ENCODE results near the gene TEX11.

The TEX11 gene

GRCh38 chrX:70636218-70636617, 272.3 kb downstream of the TEX11 start:
- DNase-seq (ENCODE audit: low spot score) = no peak
- in situ Hi-C loops (cut with MboI; ENCODE audit: low pct_unique_long_range_greater_than_20kb, low sequenced_read_pairs, unreplicated experiment) = no loop called here
- TF ChIP-seq, protein P1, sequence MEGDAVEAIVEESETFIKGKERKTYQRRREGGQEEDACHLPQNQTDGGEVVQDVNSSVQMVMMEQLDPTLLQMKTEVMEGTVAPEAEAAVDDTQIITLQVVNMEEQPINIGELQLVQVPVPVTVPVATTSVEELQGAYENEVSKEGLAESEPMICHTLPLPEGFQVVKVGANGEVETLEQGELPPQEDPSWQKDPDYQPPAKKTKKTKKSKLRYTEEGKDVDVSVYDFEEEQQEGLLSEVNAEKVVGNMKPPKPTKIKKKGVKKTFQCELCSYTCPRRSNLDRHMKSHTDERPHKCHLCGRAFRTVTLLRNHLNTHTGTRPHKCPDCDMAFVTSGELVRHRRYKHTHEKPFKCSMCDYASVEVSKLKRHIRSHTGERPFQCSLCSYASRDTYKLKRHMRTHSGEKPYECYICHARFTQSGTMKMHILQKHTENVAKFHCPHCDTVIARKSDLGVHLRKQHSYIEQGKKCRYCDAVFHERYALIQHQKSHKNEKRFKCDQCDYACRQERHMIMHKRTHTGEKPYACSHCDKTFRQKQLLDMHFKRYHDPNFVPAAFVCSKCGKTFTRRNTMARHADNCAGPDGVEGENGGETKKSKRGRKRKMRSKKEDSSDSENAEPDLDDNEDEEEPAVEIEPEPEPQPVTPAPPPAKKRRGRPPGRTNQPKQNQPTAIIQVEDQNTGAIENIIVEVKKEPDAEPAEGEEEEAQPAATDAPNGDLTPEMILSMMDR (IDR thresholded peaks at IDR 0.05; ENCODE audit: extremely low read depth, insufficient read depth, missing control alignments) = no peak

GRCh38 chrX:70635669-70636068, 272.8 kb downstream of the TEX11 start:
- TF ChIP-seq, protein P1 (IDR thresholded peaks at IDR 0.05; ENCODE audit: extremely low read depth, insufficient read depth, missing control alignments) = no peak
- DNase-seq (ENCODE audit: low spot score) = no peak
- in situ Hi-C loops (cut with MboI; ENCODE audit: low pct_unique_long_range_greater_than_20kb, low sequenced_read_pairs, unreplicated experiment) = no loop called here

DNA sequence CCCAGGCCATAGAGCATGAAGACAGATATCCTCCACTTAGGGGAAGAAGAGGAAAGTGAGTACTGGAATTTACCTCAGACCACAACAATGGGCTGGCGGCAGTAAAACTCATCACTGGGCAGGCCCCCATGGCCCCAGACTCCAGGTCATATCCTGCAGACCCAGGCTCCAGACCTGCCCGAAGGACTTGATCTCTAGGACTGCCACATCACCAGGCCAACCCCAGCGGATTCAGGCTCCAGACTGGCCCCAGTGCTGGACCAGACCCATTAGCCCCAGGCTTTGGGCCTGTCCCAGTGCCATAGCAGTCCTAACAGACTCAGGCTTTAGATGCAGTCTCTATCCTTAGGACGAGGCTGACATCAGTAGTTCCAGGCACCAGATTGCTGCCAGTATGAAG, 273.3 kb downstream of the TEX11 start:
- no peak for DNase-seq (ENCODE audit: low spot score)
- in situ Hi-C loops (cut with MboI; ENCODE audit: low pct_unique_long_range_greater_than_20kb, low sequenced_read_pairs, unreplicated experiment) = no loop called here
- TF ChIP-seq, protein P1 (IDR thresholded peaks at IDR 0.05; ENCODE audit: extremely low read depth, insufficient read depth, missing control alignments) = no peak

GRCh38 chrX:70621743-70622142, 286.8 kb downstream of the TEX11 start:
- in situ Hi-C loops (cut with MboI; ENCODE audit: low pct_unique_long_range_greater_than_20kb, low sequenced_read_pairs, unreplicated experiment) = no loop called here
- TF ChIP-seq, protein P1 (IDR thresholded peaks at IDR 0.05; ENCODE audit: extremely low read depth, insufficient read depth, missing control alignments) = no peak
- DNase-seq (ENCODE audit: low spot score) = no peak

- DNase-seq (ENCODE audit: low spot score) = no peak
- TF ChIP-seq, protein P1 (IDR thresholded peaks at IDR 0.05; ENCODE audit: extremely low read depth, insufficient read depth, missing control alignments) = no peak
- in situ Hi-C loops (cut with MboI; ENCODE audit: low pct_unique_long_range_greater_than_20kb, low sequenced_read_pairs, unreplicated experiment) = no loop called here
Observed at GRCh38 chrX:70618467-70618866, 290.0 kb downstream of the TEX11 start.

- TF ChIP-seq, protein P1 (IDR thresholded peaks at IDR 0.05; ENCODE audit: extremely low read depth, insufficient read depth, missing control alignments) = no peak
- no peak for DNase-seq (ENCODE audit: low spot score)
- in situ Hi-C loops (cut with MboI; ENCODE audit: low pct_unique_long_range_greater_than_20kb, low sequenced_read_pairs, unreplicated experiment) = no loop called here
Observed at GRCh38 chrX:70613295-70613694, 295.2 kb downstream of the TEX11 start.

- TF ChIP-seq, protein P1 (IDR thresholded peaks at IDR 0.05; ENCODE audit: extremely low read depth, insufficient read depth, missing control alignments) = no peak
- DNase-seq (ENCODE audit: low spot score) = no peak
- in situ Hi-C loops (cut with MboI; ENCODE audit: low pct_unique_long_range_greater_than_20kb, low sequenced_read_pairs, unreplicated experiment) = no loop called here
Observed at GRCh38 chrX:70605352-70605751, 303.2 kb downstream of the TEX11 start.

Data from GM13977 (cell line).